ENCODE measurements around the gene CEP76.

Gene CEP76

GRCh38 chr18:12625241-12625640, 77.3 kb downstream of the CEP76 start:
- peak; percentile 43 for DNase-seq (ENCODE audit: low read depth)
- TF ChIP-seq CTCF (conservative IDR thresholded peaks at IDR 0.05; ENCODE audit: control insufficient read depth, insufficient read depth, low read depth, low read length), result no peak
- H3K4me3 ChIP-seq (ENCODE audit: control insufficient read depth, low read depth, low read length), result no peak overlapping the region

Measured in fibroblast of mammary gland (primary cell).